SK-N-SH treated with all-trans-retinoic acid at 6 μM for 48 hours (cell line): ENCODE data around the gene ADGRG6.

Experiments used
- ATAC-seq: fragments of 200-7000 bp; cut with Tn5 transposase; 3 replicates; pipeline ENCODE4 v1.9.1; 2020; ENCODE audit warnings: mild to moderate bottlenecking, moderate library complexity
- ARNTL ChIP-seq: fragments of 450-650 bp; formaldehyde crosslinking; IDR thresholded peaks from 2 replicates; pipeline ENCODE4 v1.5.0; 2020; ENCODE audit warnings: low read depth, mild to moderate bottlenecking, moderate library complexity, borderline replicate concordance
- BACH2 ChIP-seq: fragments of 250-450 bp; sonication (Bioruptor Pico); IDR thresholded peaks from 2 replicates; pipeline ENCODE4 v1.9.0; 2021; ENCODE audit warnings: mild to moderate bottlenecking, borderline replicate concordance
- CREB5 ChIP-seq: fragments of 250-450 bp; sonication (Bioruptor Pico); IDR thresholded peaks from 2 replicates; pipeline ENCODE4 v1.5.1; 2020; ENCODE audit warnings: low read depth, mild to moderate bottlenecking, moderate library complexity
- CSDC2 ChIP-seq: fragments of 250-450 bp; sonication (Bioruptor Pico); IDR thresholded peaks from 2 replicates; pipeline ENCODE4 v1.5.0; 2020; ENCODE audit warnings: mild to moderate bottlenecking, moderate library complexity
- CSRNP3 ChIP-seq: fragments of 250-450 bp; sonication (Bioruptor Pico); IDR thresholded peaks from 2 replicates; pipeline ENCODE4 v1.5.1; 2021; ENCODE audit warnings: mild to moderate bottlenecking, moderate library complexity
- ESRRG ChIP-seq: fragments of 250-450 bp; sonication (Bioruptor Pico); IDR thresholded peaks from 2 replicates; pipeline ENCODE4 v1.6.1; 2021; ENCODE audit warnings: mild to moderate bottlenecking
- GLIS3 ChIP-seq: fragments of 250-450 bp; sonication (Bioruptor Pico); IDR thresholded peaks from 2 replicates; pipeline ENCODE4 v1.5.0; 2020; ENCODE audit warnings: mild to moderate bottlenecking, moderate library complexity
- ISL1 ChIP-seq: fragments of 250-450 bp; sonication (Bioruptor Pico); IDR thresholded peaks from 2 replicates; pipeline ENCODE4 v2.1.2; 2022; ENCODE audit warnings: mild to moderate bottlenecking, moderate library complexity
- OSR1 ChIP-seq: fragments of 250-450 bp; sonication (Bioruptor Pico); IDR thresholded peaks from 2 replicates; pipeline ENCODE4 v1.8.0; 2022; ENCODE audit warnings: moderate library complexity, mild to moderate bottlenecking, inconsistent platforms
- PATZ1 ChIP-seq: fragments of 250-450 bp; sonication (Bioruptor Pico); IDR thresholded peaks from 2 replicates; pipeline ENCODE4 v1.8.0; 2020; ENCODE audit warnings: mild to moderate bottlenecking, moderate library complexity, borderline replicate concordance
- POU6F1 ChIP-seq: fragments of 250-450 bp; sonication (Bioruptor Pico); IDR thresholded peaks from 2 replicates; pipeline ENCODE4 v1.8.0; 2021; ENCODE audit warnings: low read depth, mild to moderate bottlenecking, moderate library complexity, borderline replicate concordance
- PPARA ChIP-seq: fragments of 250-450 bp; sonication (Bioruptor Pico); IDR thresholded peaks from 2 replicates; pipeline ENCODE4 v1.5.0; 2020; ENCODE audit warnings: mild to moderate bottlenecking, borderline replicate concordance
- RARB ChIP-seq: fragments of 250-450 bp; sonication (Bioruptor Pico); IDR thresholded peaks from 2 replicates; pipeline ENCODE4 v1.8.0; 2021; ENCODE audit warnings: mild to moderate bottlenecking, moderate library complexity
- SNAI2 ChIP-seq: fragments of 250-450 bp; sonication (Bioruptor Pico); IDR thresholded peaks from 2 replicates; pipeline ENCODE4 v1.5.0; 2020; ENCODE audit warnings: mild to moderate bottlenecking, moderate library complexity
- TCF4 ChIP-seq: fragments of 250-450 bp; sonication (Bioruptor Pico); IDR thresholded peaks from 2 replicates; pipeline ENCODE4 v1.8.0; 2021; ENCODE audit warnings: mild to moderate bottlenecking, moderate library complexity, borderline replicate concordance
- ZFP3 ChIP-seq: fragments of 250-450 bp; sonication (Bioruptor Pico); IDR thresholded peaks from 2 replicates; pipeline ENCODE4 v1.5.0; 2020; ENCODE audit warnings: mild to moderate bottlenecking, moderate library complexity
- ZFP30 ChIP-seq: fragments of 450-650 bp; formaldehyde crosslinking; IDR thresholded peaks from 2 replicates; pipeline ENCODE4 v1.5.0; 2022; ENCODE audit warnings: mild to moderate bottlenecking, moderate library complexity
- ZNF70 ChIP-seq: fragments of 450-650 bp; formaldehyde crosslinking; IDR thresholded peaks from 2 replicates; pipeline ENCODE4 v1.5.0; 2020; ENCODE audit warnings: mild to moderate bottlenecking, moderate library complexity
- ZNF8 ChIP-seq: fragments of 450-650 bp; formaldehyde crosslinking; IDR thresholded peaks from 2 replicates; pipeline ENCODE4 v1.5.0; 2020; ENCODE audit warnings: mild to moderate bottlenecking, moderate library complexity

ADGRG6 gene

GRCh38 chr6:142482249-142482648 is 180.4 kb downstream of the ADGRG6 start (continued):
- TF ChIP-seq POU6F1 (no peak), CREB5 (no peak)
- TF ChIP-seq, all 23 proteins: peak for 0

GRCh38 chr6:142482974-142483373 is 181.2 kb downstream of the ADGRG6 start:
- TF ChIP-seq CSDC2 (CRISPR knock-in tag) (no peak), BACH2 (CRISPR knock-in tag) (no peak), CREB5 (no peak), TCF4 (no peak), ZFP30 (CRISPR knock-in tag) (no peak), ZNF8 (CRISPR knock-in tag) (no peak), CSRNP3 (CRISPR knock-in tag) (no peak), SNAI2 (CRISPR knock-in tag) (no peak)
- ATAC-seq = no peak

- TF ChIP-seq SNAI2 (CRISPR knock-in tag) (no peak), CREB5 (no peak), ZFP3 (no peak), RARB (CRISPR knock-in tag) (no peak), TCF4 (no peak), ESRRG (CRISPR knock-in tag) (no peak), ZNF8 (CRISPR knock-in tag) (no peak), ZNF70 (CRISPR knock-in tag) (no peak), PPARA (CRISPR knock-in tag) (no peak), ZFP30 (CRISPR knock-in tag) (no peak), ARNTL (CRISPR knock-in tag) (no peak), BACH2 (CRISPR knock-in tag) (no peak)
- TF ChIP-seq, all 23 proteins: peak for 0
- ATAC-seq = no peak
These were observed 183.4 kb downstream of the ADGRG6 start for GRCh38 chr6:142485256-142485655.

GRCh38 chr6:142489722-142490610 is 188.2 kb downstream of the ADGRG6 start:
- ATAC-seq = no peak
- TF ChIP-seq ARNTL (CRISPR knock-in tag) (no peak), ISL1 (no peak), RARB (CRISPR knock-in tag) (no peak), CSRNP3 (CRISPR knock-in tag) (no peak), CREB5 (no peak), ZNF8 (CRISPR knock-in tag) (no peak), ZFP30 (CRISPR knock-in tag) (no peak), SNAI2 (CRISPR knock-in tag) (no peak), POU6F1 (no peak), GLIS3 (CRISPR knock-in tag) (no peak), PATZ1 (no peak), CSDC2 (CRISPR knock-in tag) (no peak), BACH2 (CRISPR knock-in tag) (no peak), PPARA (CRISPR knock-in tag) (no peak), OSR1 (CRISPR knock-in tag) (no peak), ZFP3 (no peak), TCF4 (no peak)
